GM21515 (cell line): Measurements from ENCODE around the gene CST1.
"Not testable (repeated sequence)": the region's sequence is repeated elsewhere in the genome, so short reads cannot be mapped to it uniquely, and the experiment has no call there.

Source experiments
- ATAC-seq: cut with Tn5 transposase; IDR thresholded peaks from one replicate; pipeline ENCODE4 v1.9.1; 2021; ENCODE audit not compliant: unreplicated experiment

The CST1 gene

DNA sequence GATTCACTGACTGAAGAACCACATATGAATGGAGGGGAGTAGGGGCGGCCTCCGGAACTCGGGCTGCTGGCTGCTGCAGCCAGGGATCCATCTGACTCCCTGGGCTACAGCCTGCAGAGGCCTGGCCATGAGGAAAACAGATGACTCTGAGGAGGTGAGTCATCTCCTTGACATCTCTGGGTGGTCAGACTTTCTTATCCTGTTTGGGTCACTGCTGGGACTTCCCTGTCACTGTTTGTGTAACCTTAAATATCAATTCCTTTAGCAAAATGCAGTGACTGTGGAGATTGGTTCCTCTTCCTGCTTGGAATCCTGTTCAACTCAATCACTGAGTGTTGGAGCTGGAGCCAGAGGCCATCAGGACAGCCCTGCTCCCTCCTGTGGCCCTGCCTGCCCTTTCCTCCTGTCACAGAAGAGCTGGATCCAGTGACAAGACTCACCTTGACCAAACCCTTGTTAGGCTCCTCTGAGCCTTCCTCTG is 4.4 kb upstream of the CST1 start:
- ATAC-seq, result not testable (repeated sequence)

DNA sequence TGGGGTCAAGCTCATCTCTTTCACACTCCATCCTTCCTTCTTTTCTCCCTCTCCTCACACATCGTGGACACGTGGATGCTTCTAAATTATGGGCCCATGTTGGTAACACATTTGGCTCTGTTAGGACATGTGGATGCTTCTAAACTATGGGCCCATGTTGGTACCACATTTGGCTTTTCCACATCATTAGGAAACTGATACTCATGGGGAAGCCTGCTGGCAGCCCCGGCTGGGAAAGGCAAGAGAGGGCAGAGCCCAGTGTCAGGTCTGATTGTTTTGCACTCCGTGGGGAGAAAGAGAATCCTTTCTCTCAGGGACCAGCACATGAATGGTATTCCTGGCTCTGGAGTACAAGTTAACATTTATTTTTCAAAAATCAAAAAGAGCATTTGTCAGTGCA is 4.0 kb upstream of the CST1 start:
- ATAC-seq, result no peak

DNA sequence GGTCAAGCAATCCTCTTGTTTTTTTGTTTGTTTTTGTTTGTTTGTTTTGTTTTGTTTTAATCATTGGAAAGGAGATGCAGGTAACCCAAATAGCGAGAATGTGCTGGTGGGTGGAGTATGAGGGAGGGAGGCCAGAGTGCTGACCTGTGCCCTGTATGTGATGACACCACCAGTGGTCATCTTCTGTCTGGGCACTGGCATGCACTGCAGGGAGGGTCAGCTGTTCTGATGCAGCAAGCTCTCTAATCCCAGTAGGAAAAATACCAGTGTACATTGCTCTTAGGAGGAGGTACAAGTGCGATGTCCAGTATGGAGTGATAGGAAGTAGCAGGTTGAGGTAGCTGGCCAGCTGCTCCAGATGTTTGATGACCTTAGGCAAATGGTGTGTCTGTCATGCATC is 2.9 kb upstream of the CST1 start:
- ATAC-seq, result no peak

DNA sequence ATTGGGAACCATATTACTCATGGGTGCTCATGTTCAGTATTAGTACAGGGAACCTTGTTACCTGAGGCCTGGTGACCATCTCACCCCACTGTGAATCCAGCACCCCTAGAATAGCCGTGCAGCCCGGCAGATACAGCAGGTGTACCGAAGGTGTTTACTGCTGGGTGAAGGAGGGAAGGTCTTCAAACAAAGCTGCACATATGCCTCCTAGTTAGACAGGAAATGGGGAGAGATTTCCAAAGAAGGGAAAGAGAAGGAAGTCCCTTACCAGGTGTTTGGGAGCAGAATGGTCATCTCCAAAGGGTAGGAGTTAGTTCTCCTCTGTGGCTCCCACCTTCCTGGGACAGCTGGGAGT is 2.4 kb upstream of the CST1 start:
- no peak for ATAC-seq

DNA sequence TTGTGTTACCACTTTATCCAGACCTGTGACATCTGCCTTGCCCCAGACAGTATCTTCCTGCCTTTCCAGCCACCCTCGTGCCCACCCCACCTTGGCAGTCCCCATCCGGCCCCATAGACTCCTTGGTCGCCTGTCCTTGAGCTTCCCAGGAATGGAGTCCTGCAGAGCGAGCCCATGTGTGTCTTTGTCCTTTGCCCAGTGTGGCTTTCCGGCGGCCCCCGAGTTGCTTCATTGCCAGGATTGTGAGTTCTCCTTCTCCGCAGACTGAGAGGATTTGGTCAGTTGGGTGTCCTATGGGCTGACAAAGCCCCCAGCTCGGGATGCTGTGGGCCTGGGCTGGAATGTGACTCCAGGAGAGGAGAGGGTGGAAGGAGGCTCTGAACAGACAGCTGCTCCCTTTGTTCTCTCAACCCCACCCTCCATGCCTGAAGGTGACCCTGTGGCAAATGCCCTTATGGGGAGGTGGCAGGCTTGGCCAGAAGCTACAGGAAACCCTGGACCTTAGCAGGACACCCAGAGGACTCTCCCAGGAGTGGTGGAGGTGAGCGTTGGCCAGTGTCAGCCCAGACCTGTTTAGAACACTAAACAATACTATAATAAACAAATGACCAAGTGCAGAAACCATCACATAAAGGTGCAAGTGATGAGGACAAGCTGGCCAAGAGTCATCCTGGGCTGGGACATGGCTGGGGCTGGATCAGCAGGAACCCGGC is 1.9 kb upstream of the CST1 start:
- ATAC-seq, result no peak

DNA sequence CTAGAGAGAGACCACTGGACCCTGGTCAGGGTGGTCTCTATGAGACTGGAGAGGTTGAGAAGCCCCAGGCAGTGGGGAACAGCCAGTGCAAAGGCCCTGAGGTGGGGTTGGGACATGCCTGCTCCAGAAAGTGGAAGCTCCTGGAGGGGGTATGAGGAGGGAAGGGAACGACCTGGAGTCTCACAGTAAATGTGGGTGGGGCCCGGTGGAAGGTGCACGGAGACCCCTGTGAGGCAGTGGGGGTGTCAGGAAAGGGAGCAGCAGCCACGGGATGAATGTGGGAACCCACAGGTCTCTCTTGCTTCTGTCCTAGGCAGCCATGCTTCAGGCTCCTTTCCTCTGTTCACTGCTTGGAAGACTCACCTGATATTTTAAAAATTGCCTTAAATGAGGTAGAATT is 1.3 kb upstream of the CST1 start:
- ATAC-seq, result no peak

DNA sequence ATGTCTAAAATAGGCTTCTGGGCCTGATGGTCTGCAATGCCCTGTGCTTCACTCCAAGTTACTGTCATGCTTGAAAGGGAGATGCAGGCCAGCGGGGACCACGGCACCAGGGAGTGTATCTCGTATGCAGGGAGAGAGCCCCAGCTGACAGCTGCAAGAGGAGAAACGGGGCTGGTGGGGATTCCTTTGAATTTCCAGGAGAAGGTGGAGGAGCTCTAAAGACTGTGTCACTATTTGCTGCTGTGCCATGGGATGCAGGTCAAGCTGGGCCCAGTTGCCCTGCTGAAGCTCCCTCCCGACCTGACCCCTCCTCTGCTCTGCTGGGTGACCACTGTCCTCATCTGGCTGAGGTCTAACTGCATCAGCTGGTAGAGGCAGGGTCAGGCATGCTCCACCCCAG is 989 bp downstream of the CST1 start:
- ATAC-seq, result no peak

DNA sequence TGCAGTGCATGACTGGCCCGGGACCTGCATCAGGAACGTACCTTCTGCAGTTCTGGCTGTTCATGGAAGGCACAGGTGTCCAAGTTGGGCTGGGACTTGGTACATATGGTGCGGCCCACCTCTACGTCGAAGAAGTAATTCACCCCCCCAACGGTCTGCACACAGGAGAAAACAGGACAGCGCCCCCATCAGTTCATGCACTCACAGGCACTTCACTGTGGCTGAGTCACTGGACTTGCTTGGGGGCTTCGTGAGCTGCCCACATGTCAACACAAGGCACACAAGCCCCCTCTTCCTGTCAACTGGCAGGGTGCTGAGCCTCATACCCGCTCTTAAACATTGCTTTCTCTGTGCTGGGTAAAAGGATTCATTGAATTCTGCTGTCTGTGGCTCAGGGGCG is 1.8 kb downstream of the CST1 start:
- not testable (repeated sequence) for ATAC-seq

DNA sequence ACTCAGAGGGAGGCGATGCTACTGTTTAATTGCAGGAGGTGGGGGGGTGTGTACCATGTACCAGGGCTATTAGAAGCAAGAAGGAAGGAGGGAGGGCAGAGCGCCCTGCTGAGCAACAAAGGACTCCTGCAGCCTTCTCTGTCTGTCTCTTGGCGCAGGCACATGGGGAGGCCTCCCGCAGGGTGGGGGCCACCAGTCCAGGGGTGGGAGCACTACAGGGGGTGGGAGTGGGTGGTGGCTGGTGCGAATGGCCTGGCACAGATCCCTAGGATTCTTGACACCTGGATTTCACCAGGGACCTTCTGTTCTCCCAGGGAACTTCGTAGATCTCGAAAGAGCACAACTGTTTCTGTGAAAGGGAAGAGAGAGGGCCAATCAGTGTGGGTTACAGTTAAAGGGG is 3.2 kb downstream of the CST1 start:
- not testable (repeated sequence) for ATAC-seq

DNA sequence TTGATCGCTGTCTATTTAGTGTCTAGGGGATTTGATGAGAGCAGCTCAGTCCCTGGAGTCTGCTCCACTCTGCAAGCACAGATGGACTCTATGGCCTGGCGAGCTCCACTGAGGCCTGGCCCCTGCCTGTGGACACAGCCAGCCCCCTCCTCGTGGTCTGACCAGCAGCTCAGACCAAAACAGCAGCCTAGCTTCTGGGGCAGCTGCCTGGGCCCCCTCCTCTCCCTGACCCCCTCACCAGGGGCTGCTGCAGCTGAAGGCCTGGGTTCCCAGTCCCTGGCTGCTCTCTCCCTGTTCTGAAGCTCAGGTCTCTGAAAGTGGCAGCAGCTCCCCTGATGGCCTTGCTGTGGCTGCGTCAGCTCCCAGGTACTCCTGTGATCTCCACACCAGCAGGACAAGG is 3.6 kb downstream of the CST1 start:
- not testable (repeated sequence) for ATAC-seq

DNA sequence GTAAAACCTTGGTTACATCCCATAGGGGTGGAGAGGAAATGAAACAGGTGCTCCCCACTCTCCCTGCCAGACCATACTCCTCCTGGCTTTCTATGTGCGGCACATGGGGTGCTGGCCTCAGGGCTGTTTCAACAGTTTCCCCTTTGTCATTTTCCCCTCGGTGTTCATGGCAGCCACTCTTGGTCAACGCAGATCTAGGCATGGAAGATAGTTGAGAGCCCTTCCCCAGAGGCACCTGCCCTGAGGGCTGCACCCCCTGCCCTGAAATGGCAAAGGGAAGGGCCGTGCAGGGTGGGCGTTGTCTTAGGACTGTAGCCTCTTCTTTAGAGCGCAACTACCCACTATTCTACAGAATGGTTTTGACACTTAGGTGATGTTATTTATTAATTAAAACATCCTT is 4.4 kb downstream of the CST1 start:
- no peak for ATAC-seq

DNA sequence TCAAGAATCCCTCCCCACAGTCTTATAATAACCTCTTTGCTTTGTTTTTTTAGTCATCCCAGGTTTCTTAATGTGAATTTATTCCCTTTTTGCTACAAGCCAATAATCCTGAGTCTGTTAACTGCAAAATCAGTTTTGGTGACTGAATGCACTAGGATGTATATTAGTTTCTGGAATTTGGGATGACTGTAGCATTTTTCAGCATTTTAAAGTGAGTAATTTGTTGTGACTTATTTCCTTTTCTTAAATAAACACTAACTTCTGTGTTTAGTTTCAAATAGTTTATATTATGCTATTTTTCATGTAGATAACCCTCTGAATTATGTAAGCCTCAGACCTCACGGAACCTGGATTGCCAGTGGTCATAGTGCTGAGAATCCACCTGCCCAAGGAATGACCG is 5.5 kb downstream of the CST1 start:
- ATAC-seq, result no peak

DNA sequence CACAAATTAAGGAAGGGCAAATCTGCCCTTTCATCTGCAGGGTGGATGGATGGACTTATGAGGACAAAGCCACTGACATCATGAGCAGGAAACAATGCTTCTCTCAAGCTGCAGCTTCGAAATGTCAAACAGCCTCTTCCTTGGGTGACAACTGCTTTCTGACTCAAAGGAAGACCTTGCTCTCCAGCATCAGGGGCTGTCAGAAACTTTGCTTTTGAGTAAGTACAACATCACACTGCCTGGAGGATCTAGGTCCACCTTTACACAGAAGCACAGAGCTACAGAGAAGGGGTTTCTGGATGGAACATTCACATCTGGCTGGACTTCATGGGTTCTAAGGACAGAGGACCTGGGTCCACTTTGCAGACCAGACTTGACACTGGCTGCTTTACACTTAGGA is 5.9 kb downstream of the CST1 start:
- ATAC-seq, result no peak

DNA sequence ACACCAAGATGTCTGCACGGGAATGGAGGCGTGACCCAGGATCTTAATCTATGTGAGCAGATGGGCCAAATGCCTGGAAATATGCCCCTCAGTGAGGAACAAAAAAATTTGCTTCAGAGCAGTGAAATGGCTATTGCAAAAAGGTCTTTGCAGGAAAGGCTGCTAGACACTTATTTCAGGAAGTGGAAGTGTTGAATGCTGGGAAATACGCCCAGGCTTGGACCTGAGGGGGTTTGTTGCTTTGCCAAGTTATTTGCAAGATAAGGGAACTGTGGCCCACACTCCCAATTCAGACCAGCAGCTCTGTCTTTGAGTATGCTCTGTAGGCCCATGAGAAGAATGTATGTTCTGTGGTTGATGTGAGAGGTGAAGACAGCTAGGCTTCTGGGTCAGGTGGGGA is 15.3 kb downstream of the CST1 start:
- not testable (repeated sequence) for ATAC-seq

DNA sequence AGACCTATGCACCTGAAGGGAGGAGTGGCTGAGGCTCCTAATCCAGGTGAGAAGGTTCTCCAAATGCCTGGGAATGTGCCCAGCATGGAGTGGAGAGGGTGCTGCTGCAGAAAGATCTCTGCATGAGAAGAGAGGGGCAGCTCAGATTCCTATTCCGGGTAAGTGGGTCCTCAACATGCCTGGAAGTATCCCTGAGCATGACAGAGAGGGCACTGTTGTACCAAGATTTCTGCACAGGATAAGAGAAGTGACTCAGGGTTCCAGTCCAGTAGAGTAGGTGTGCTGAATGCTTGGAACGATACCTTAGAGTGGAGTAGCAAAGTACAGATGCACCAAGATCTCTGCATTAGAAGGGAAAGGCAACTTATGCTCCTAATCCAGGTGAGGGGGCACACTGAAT is 15.8 kb downstream of the CST1 start:
- not testable (repeated sequence) for ATAC-seq

DNA sequence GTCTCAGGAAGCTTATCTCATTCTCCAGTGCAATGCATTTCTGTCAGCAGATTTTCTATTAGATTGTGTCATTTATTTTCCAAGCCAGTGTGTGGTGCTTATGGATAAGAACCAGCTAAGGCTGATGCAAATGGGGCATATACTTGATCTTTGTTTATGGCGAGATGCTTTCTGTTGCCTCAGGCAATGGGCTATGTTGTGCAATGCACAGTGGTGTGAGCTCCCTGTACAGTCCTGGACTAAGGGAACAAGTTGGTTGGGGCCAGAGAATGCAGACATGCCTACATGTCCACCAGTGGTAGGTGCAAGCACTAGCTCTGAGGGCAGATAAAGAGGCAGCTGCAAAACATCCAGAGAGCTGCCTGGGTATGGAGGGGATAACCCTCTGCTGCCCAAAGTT is 16.3 kb downstream of the CST1 start:
- ATAC-seq, result not testable (repeated sequence)

DNA sequence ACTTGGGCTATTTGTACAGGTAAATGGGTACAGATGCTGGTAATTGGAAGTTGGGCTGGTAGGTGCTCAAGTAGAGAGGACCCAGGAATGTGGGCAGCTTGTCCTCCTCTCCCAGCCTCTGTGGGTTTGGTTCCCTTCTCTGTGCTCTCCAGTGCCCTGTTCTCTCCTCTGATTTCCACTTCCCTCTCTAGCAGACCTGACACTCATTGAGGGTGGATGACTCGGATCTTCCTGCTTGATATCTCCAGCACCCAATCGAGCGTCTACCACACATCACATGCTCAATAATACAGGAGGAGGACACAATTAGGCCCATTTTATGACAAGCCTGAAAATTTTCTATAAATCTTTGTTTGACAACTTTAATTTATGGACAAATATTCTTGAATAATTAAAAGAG is 23.7 kb downstream of the CST1 start:
- ATAC-seq, result no peak

DNA sequence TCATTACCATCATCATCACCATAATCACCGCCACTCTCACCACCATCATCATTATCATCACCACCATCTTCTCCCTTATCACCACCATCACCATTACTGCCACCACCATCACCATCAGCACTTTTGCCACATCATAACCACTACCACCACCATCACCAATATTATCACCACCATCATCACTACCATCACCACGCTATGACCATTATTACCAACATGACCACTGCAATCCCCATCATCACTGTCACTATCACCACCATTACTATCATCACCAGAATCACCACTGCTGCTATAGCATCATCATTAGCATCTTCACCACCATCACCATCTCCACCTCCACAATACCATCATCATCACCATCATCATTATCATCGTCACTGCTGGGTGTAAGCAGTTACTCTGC is 25.6 kb downstream of the CST1 start:
- ATAC-seq, result no peak

DNA sequence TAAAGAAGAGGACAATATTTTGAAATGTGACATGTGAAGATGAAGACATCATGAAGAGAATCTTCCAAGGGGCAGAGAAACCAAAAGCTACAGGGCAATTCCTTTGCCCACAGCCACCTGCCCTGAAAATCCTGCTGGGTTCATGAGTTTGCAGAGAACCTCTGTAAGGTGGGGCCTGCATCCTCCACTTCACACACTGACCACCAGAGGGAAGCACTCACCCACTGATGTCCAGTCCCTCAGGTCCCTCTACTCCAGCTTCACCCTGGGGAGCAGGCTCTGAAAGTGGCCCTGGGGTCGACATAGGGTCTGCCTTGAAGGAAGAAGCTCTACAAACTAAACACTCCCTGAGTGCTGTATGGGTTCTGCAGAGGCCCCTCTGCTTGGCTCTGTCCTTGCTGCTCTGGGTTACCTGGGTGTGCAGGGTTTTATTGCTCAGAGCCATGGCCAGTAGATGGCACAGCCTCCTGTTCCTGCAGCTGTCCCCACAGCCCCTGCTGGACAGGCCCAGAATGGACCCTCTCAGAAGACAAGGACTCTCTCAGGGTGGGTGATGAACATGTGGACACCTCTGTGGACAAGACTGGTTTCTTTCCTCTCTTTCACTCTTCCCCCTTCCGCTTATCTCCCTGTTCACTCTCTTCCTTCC is 27.0 kb downstream of the CST1 start:
- ATAC-seq, result peak; percentile 69

DNA sequence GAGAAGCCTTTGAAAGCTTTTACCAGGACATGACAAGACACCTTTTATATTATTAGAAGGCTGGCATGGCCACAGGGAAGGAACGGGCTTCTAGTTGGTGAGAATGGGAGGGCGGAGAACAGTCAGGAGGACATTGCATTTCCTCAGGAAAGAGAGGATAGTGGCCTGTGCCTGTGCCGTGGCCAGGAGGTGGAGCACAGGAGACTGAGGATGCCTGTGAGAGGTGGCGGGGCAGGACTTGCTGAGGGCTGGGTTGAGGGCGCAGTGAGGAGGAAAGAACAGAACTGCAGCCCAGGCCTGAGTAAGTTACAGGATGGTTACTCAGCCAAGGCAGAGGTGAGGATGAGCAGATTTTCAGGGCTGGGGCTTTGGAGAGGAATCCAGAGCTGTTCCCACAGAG is 27.9 kb downstream of the CST1 start:
- ATAC-seq, result not testable (repeated sequence)

DNA sequence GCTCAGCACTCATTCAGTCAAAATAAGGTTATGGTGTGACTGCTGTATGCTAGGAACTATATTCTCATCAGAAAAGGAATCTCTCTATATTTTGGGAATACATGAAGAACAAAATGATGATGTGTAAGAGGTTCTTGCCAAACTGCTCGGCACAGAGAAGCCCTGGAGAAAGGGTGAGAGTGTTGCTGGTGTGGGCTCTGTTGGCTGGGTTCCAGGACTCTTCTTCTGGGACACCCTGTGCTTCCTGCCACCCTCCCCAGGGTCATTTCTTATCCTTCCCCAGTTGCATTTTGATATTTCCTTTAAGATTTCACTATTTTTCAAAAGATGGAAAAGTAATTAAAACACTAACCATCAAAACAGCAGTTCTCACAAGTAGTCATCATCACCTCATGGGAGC is 28.8 kb downstream of the CST1 start:
- ATAC-seq, result no peak

DNA sequence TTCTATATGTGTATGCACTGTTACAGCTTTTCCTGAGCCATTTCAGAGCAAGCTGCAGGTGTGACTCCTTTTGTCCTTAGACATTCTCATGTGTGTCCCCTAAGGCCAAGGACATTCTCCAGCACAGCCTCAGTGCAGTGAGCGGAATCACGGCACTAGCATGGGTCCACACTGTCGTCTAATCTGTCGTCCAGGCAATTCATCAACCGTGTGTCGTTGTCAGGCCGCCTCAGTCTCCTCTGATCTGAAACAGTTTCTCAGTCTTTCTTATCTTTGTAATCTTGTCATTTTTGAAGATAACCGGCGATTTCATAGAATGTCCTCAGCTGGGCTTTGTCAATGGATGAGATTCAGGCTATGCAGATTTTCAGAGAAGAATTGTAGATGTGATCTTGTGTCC is 31.4 kb downstream of the CST1 start:
- not testable (repeated sequence) for ATAC-seq

DNA sequence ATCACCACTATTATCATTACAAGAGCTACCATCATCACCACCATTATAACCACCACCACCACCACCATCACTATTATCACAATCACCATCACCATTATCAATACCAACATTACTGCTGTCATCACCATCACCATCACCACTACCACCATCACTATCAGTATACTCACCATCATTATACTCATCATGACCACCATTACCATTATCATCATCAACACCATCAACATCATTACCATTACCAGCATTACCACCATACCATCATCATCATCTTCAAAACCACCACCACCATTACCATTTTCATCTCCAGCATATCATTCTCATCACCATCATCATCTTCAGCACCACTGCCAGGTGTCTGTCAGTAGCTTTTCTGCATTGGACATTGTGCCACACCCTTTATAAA is 39.0 kb downstream of the CST1 start:
- ATAC-seq, result not testable (repeated sequence)
